Psoas muscle (tissue), 8 donors: ENCODE measurements around the gene RAB10. TPM values are rescaled to one million over a fixed set of nuclear protein-coding genes. Genes with fewer than 3 reads are reported as not detected.
"Not testable (repeated sequence)": the region's sequence is repeated elsewhere in the genome, so short reads cannot be mapped to it uniquely, and the experiment has no call there.

Experiments used
- ATAC-seq, 4 donors: fragments of 200-7000 bp; cut with Tn5 transposase; one replicate each; pipeline ENCODE4 v1.9.1; 2020; ENCODE audit warnings: moderate library complexity in 3 of 4, mild to moderate bottlenecking in 2 of 4
- DNase-seq, 2 donors: peaks; one replicate each; pipeline ENCODE4 v3.0.0-alpha.2; 2020
- H3K27ac ChIP-seq: fragments of 200-600 bp; one replicate; pipeline ENCODE4 v1.8.0; 2022
- H3K27me3 ChIP-seq, 3 donors: fragments of 200-600 bp in 1 of 3; one replicate each; pipeline versions ENCODE4 v1.6.1 to v1.8.0; 2013 to 2022; ENCODE audit warnings: low read length in 2 of 3, mild to moderate bottlenecking in 2 of 3, moderate library complexity in 1 of 3; ENCODE audit not compliant: insufficient read depth in 3 of 3
- H3K36me3 ChIP-seq, 2 donors: fragments of 200-600 bp in 1 of 2; one replicate each; pipeline versions ENCODE4 v1.6.1 to v1.8.0; 2013 to 2022; ENCODE audit warnings: low read depth in 1 of 2, mild to moderate bottlenecking in 1 of 2, moderate library complexity in 1 of 2; ENCODE audit not compliant: insufficient read depth in 1 of 2
- H3K4me1 ChIP-seq: fragments of 200-600 bp; one replicate; pipeline ENCODE4 v1.8.0; 2022
- H3K4me3 ChIP-seq: fragments of 200-600 bp; one replicate; pipeline ENCODE4 v1.8.0; 2022; ENCODE audit warnings: mild to moderate bottlenecking
- H3K9me3 ChIP-seq: fragments of 200-600 bp; one replicate; pipeline ENCODE4 v1.8.0; 2022
- WGBS, 3 donors: extraction: QIAGEN DNeasy Blood & Tissue Kit; methylation state at CpG; one replicate each; pipeline versions ENCODE4 v1.1.6 to v1.1.7; 2013; 5-methylcytosine and 5-hydroxymethylcytosine counted together
- intact Hi-C, 2 donors: fragments of 100-400 bp; cut with DNase I; formaldehyde crosslinking; loops; one replicate each; pipeline versions ENCODE4 v1.11.0 to v1.14.2; 2022
- polyA plus RNA-seq, 3 donors: library from polyadenylated mRNA; stranded (reverse); fragments of 200-250 nt; gene quantifications; one replicate each; pipeline ENCODE4 v1.2.3, GENCODE V29; 2013
- total RNA-seq, 4 donors: library from RNA; stranded (reverse); fragmentation: NEBNext Ultra II Directional in 2 of 4; extraction: Animal tissue kit (Norgen Biotek cat#: 25700) in 2 of 4; gene quantifications; one replicate each; pipeline versions ENCODE4 v1.2.1 to v1.2.4, GENCODE V29; 2021 to 2023
- TF ChIP-seq, protein P1 (sequence below): fragments of 200-600 bp; IDR thresholded peaks from one replicate; pipeline ENCODE4 v1.8.0; 2022; ENCODE audit warnings: antibody characterized with exemption
- donor health status: healthy with polysubstance abuse.
- donor health status: DM: no; HTN: no; CAD: no; lungs with moderate emphysema.
- donor health status: Bipolar disorder and iron deficiency.
- donor health status: healthy.
- donor health status: DM: yes; HTN: yes; CAD: no.
- donor health status: DM: no; HTN: no; CAD: no.
- donor health status: DM: no; HTN: no; CAD: no.
- donor health status: DM: yes; HTN: yes; CAD: no.

RAB10 gene
- total and polyA plus RNA-seq, 7 donors = 76.5 to 170 (median 147) TPM

DNA sequence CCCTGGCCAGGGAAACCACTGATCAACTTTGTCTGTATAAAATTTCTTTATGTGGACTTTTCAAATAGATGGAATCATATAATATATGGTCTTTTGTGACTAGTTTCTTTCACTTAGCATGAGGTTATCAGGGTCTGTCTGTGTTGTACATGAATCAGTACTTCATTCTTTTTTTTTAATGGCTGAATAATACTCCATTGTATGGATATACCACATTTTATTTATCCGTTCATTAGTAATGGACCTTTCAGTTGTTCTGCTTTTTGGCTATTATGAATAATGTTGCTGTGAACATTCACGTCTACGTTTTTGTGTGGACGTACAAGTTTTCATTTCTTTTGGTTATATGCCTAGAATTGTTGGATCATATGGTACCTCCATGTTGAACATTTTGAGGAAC is 69.9 kb downstream of the RAB10 start:
- no peaks in the 10 kb centered on the region for H3K36me3 ChIP-seq
- ATAC-seq (no peak), DNase-seq (no peak)
- H3K4me1 ChIP-seq = peaks cover 66% of the 10 kb centered on the region
- intact Hi-C loops = no loop called here
- H3K27ac ChIP-seq = no peak overlapping the region
- 94 to 100% (median 99%) methylated on average over 4 of the region's 4 CpGs for WGBS, 3 donors
- no peaks in the 10 kb centered on the region for H3K9me3 ChIP-seq
- TF ChIP-seq, protein P1, sequence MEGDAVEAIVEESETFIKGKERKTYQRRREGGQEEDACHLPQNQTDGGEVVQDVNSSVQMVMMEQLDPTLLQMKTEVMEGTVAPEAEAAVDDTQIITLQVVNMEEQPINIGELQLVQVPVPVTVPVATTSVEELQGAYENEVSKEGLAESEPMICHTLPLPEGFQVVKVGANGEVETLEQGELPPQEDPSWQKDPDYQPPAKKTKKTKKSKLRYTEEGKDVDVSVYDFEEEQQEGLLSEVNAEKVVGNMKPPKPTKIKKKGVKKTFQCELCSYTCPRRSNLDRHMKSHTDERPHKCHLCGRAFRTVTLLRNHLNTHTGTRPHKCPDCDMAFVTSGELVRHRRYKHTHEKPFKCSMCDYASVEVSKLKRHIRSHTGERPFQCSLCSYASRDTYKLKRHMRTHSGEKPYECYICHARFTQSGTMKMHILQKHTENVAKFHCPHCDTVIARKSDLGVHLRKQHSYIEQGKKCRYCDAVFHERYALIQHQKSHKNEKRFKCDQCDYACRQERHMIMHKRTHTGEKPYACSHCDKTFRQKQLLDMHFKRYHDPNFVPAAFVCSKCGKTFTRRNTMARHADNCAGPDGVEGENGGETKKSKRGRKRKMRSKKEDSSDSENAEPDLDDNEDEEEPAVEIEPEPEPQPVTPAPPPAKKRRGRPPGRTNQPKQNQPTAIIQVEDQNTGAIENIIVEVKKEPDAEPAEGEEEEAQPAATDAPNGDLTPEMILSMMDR = no peak
- no peak overlapping the region for H3K4me3 ChIP-seq
- H3K27me3 ChIP-seq = no peaks in the 10 kb centered on the region

DNA sequence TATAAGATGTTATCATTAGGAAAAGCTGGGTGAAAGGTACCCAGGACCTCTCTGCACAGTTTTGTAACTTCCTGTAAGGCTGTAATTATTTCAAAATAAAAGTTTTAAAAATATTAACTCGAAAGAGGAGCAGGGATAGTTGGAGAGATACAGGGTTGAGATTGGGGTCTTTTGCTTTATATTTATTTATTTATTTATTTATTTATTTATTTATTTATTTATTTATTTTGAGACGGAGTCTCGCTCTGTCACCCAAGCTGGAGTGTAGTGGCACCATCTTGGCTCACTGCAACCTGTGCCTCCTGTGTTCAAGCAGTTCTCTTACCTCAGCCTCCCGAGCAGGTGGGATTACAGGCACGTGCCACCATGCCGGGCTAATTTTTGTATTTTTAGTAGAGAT is 74.8 kb downstream of the RAB10 start:
- H3K27me3 ChIP-seq, H3K4me3 ChIP-seq, intact Hi-C loops, DNase-seq, H3K9me3 ChIP-seq: not testable (repeated sequence)
- 43 to 75% (median 45%) methylated on average over 6 of the region's 6 CpGs for WGBS, 3 donors
- H3K27ac ChIP-seq = peak overlapping the region; percentile 31
- H3K4me1 ChIP-seq = peaks cover 39% of the 10 kb centered on the region
- H3K36me3 ChIP-seq = peaks cover 0 to 32% of the 10 kb centered on the region in 2 donors
- ATAC-seq = peak in 3 of 4 donors; percentile 33 to 49 (median 36)

DNA sequence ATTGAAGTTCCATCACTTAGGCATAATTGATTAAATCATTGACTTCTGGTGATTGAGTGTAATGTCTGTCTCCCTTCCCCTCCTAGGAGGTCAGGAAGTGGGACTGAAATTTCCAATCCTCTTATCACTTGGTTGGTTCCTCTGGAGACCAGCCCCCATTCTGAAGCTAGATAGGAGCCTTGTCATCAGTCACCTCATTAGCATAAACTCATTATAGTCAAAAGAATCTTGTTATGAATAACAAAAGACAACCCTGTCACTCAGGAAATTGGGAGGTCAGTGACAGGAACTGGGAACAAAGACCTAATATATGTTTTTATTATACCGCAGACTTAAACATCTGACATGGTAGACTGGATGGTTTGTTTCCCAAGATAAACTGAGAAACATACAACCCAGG is 78.3 kb downstream of the RAB10 start:
- Histone ChIP-seq H3K4me3 (no peak overlapping the region), H3K4me1 (peaks cover 21% of the 10 kb centered on the region), H3K9me3 (no peaks in the 10 kb centered on the region), H3K27ac (no peak overlapping the region), H3K27me3 (no peaks in the 10 kb centered on the region), H3K36me3 (peaks cover 0 to 32% of the 10 kb centered on the region in 2 donors)
- TF ChIP-seq, protein P1 = no peak
- intact Hi-C loops = no loop called here
- WGBS, 3 donors = 91 to 97% (median 97%) methylated on average over 1 of the region's 1 CpG
- ATAC-seq (no peak), DNase-seq (no peak)

DNA sequence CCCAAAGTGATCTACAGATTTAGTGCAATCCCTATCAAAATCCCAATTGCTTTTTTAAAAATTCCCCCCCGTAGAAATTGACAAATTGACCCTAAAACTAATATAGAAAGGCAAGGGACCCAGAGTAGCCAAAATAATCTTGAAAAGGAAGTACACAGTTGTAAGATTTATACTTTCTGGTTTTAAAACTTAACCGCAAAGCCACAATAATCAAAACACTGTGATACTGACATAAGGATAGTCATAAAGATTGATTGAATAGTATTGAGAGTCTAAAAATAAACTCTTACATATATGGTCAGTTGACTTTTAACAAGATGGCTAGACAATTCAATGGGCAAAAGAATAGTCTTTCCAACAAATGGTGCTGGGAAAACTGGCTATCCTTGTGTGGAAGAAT is 80.3 kb downstream of the RAB10 start:
- Histone ChIP-seq H3K27ac (no peak overlapping the region), H3K27me3 (no peaks in the 10 kb centered on the region), H3K9me3 (no peaks in the 10 kb centered on the region), H3K4me3 (no peak overlapping the region), H3K36me3 (peaks cover 0 to 32% of the 10 kb centered on the region in 2 donors), H3K4me1 (peaks cover 18% of the 10 kb centered on the region)
- TF ChIP-seq, protein P1 = no peak
- intact Hi-C loops = no loop called here
- ATAC-seq (no peak), DNase-seq (no peak)
- WGBS, 3 donors = 93 to 98% (median 95%) methylated on average over 2 of the region's 2 CpGs

DNA sequence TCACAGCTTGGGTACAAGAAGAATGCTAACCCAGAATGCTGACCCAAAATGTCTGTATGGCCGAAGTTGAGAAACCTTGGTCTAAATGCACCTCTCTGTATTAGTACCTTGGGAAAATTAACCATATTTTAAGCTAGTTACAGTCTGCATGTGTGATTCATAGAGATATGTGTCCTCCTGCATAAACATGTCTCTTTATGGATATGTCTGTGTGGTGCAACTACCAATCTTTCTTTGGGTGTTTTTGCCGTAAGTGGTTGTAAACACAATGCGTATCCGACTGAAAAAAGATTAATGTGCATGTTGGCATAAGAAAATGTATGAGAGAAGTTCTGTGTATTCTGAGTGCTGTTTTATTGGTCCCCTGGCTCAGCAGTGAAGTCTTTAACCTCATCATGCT is 84.8 kb downstream of the RAB10 start:
- no peaks in the 10 kb centered on the region for H3K36me3 ChIP-seq
- H3K27me3 ChIP-seq = no peaks in the 10 kb centered on the region
- 62 to 80% (median 71%) methylated on average over 4 of the region's 4 CpGs for WGBS, 3 donors
- TF ChIP-seq, protein P1 = no peak
- H3K9me3 ChIP-seq = no peaks in the 10 kb centered on the region
- peaks cover 46% of the 10 kb centered on the region for H3K4me1 ChIP-seq
- DNase-seq = no peak
- no peak overlapping the region for H3K4me3 ChIP-seq
- peak overlapping the region; percentile 7 for H3K27ac ChIP-seq
- intact Hi-C loops = no loop called here
- ATAC-seq = no peak
